ENCODE measurements around the gene ESR1.

The ESR1 gene

GRCh38 chr6:152170313-152170701, 362.8 kb downstream of the ESR1 start:
- Mint-ChIP-seq H3K27me3 (no peaks in the 10 kb centered on the region), H3K9me3 (ENCODE audit: low read depth) (peaks cover 6% of the 10 kb centered on the region), H3K4me1 (ENCODE audit: low read depth) (peaks cover 47% of the 10 kb centered on the region), H3K4me3 (peak overlapping the region; percentile 60), H3K36me3 (peaks cover 23% of the 10 kb centered on the region), H3K27ac (peak overlapping the region; percentile 93)

- Mint-ChIP-seq H3K36me3 (peaks cover 23% of the 10 kb centered on the region), H3K4me1 (ENCODE audit: low read depth) (peaks cover 44% of the 10 kb centered on the region)
Measured at GRCh38 chr6:152170702-152171667, 363.5 kb downstream of the ESR1 start.

GRCh38 chr6:152173321-152173720, 365.8 kb downstream of the ESR1 start:
- Mint-ChIP-seq H3K9me3 (ENCODE audit: low read depth) (peaks cover 6% of the 10 kb centered on the region), H3K4me3 (no peak overlapping the region), H3K27ac (no peak overlapping the region), H3K4me1 (ENCODE audit: low read depth) (peaks cover 41% of the 10 kb centered on the region), H3K36me3 (peaks cover 20% of the 10 kb centered on the region), H3K27me3 (no peaks in the 10 kb centered on the region)

More at GRCh38 chr6:152170702-152171667, 363.5 kb downstream of the ESR1 start:
- peak overlapping the region; percentile 93 for H3K27ac Mint-ChIP-seq
- H3K27me3 Mint-ChIP-seq: no peaks in the 10 kb centered on the region
- peaks cover 6% of the 10 kb centered on the region for H3K9me3 Mint-ChIP-seq (ENCODE audit: low read depth)
- peak overlapping the region; percentile 82 for H3K4me3 Mint-ChIP-seq

- peaks cover 20% of the 10 kb centered on the region for H3K36me3 Mint-ChIP-seq
- H3K27me3 Mint-ChIP-seq: no peaks in the 10 kb centered on the region
- H3K4me3 Mint-ChIP-seq: no peak overlapping the region
- H3K27ac Mint-ChIP-seq: peak overlapping the region; percentile 28
- H3K4me1 Mint-ChIP-seq (ENCODE audit: low read depth): peaks cover 38% of the 10 kb centered on the region
- H3K9me3 Mint-ChIP-seq (ENCODE audit: low read depth): peaks cover 6% of the 10 kb centered on the region
Measured at GRCh38 chr6:152173957-152174356, 366.5 kb downstream of the ESR1 start.

GRCh38 chr6:152176268-152176667, 368.8 kb downstream of the ESR1 start:
- Mint-ChIP-seq H3K4me1 (ENCODE audit: low read depth) (peaks cover 37% of the 10 kb centered on the region), H3K36me3 (peaks cover 18% of the 10 kb centered on the region), H3K27me3 (no peaks in the 10 kb centered on the region), H3K27ac (peak overlapping the region; percentile 35), H3K9me3 (ENCODE audit: low read depth) (peaks cover 3% of the 10 kb centered on the region), H3K4me3 (no peak overlapping the region)

All from activated naive CD8-positive, alpha-beta T cell (primary cell).